B cell (primary cell): ENCODE results near the gene BTF3L4. TPM values are rescaled to one million over a fixed set of nuclear protein-coding genes. Genes with fewer than 3 reads are reported as not detected.

Experiments
- ATAC-seq: fragments of 200-7000 bp; cut with Tn5 transposase; one replicate; pipeline ENCODE4 v1.10.0; 2021; ENCODE audit warnings: low read depth, mild to moderate bottlenecking, moderate number of reproducible peaks, moderate library complexity
- CTCF ChIA-PET: fragments of 350-600 bp; sonication (Branson Sonifier 250); formaldehyde crosslinking; loops from one replicate; lab custom pipeline; 2021; ENCODE audit warnings: antibody characterized with exemption, inconsistent platforms; lab: Charles Lee
- POLR2A ChIA-PET: fragments of 350-600 bp; sonication (Branson Sonifier 250); formaldehyde crosslinking; loops from one replicate; lab custom pipeline; 2021; ENCODE audit warnings: antibody characterized with exemption; lab: Charles Lee
- DNase-seq: peaks from one replicate; pipeline ENCODE4 v3.0.0; 2013
- H2AFZ ChIP-seq: 2 replicates; pipeline ENCODE4 v1.6.1; 2012; ENCODE audit warnings: mild to moderate bottlenecking, low read depth, low read length; ENCODE audit not compliant: insufficient read depth, poor library complexity, severe bottlenecking
- H3K27ac ChIP-seq, 2 donors: 1 replicate in 1 of 2; 2 replicates in 1 of 2; pipeline ENCODE4 v1.5.1; 2012 to 2013; ENCODE audit warnings: low read length in 2 of 2, mild to moderate bottlenecking in 2 of 2, moderate library complexity in 1 of 2
- H3K27me3 ChIP-seq, 4 experiments: fragments of 200-600 bp in 1 of 4; sonication (generic) in 1 of 4; replicated peaks in 1 of 4; 1 replicate in 2 of 4; 2 replicates in 2 of 4; pipeline versions ENCODE4 v1.6.1 to v1.7.0; 2013 to 2016; ENCODE audit warnings: low read length in 3 of 4, mild to moderate bottlenecking in 2 of 4, mixed read lengths in 1 of 4, moderate library complexity in 1 of 4; ENCODE audit not compliant: insufficient read depth in 4 of 4, control insufficient read depth in 3 of 4; ENCODE audit errors: control extremely low read depth in 1 of 4
- H3K36me3 ChIP-seq, 2 experiments: replicated peaks in 1 of 2; 1 replicate in 1 of 2; 2 replicates in 1 of 2; pipeline versions ENCODE4 v1.6.1 to v1.7.1; 2013; ENCODE audit warnings: low read length in 1 of 2; ENCODE audit not compliant: insufficient read depth in 2 of 2, control insufficient read depth in 1 of 2; ENCODE audit errors: control extremely low read depth in 1 of 2, extremely low read depth in 1 of 2
- H3K4me1 ChIP-seq, 2 donors: fragments of 200-600 bp in 1 of 2; sonication (generic) in 1 of 2; 1 replicate in 1 of 2; 2 replicates in 1 of 2; pipeline versions ENCODE4 v1.5.1 to v1.6.1; 2013 to 2017; ENCODE audit warnings: low read length in 2 of 2; ENCODE audit not compliant: control insufficient read depth in 2 of 2, insufficient read depth in 2 of 2
- H3K4me2 ChIP-seq: replicated peaks from 2 replicates; pipeline ENCODE3; 2012; ENCODE audit warnings: mild to moderate bottlenecking, low read depth, low read length; ENCODE audit not compliant: poor library complexity, severe bottlenecking
- H3K4me3 ChIP-seq, 5 experiments: fragments of 200-600 bp in 1 of 5; sonication (generic) in 1 of 5; 1 replicate in 3 of 5; 2 replicates in 2 of 5; pipeline versions ENCODE4 v1.5.1 to v1.7.0; 2011 to 2016; ENCODE audit warnings: low read length in 4 of 5, mild to moderate bottlenecking in 4 of 5, low read depth in 2 of 5, control low read depth in 1 of 5, moderate library complexity in 1 of 5; ENCODE audit not compliant: insufficient read depth in 1 of 5; ENCODE audit errors: control extremely low read depth in 1 of 5, extremely low read depth in 1 of 5
- H3K79me2 ChIP-seq: fragments of 200-600 bp; sonication (generic); one replicate; pipeline ENCODE4 v1.6.0; 2016; ENCODE audit warnings: low read length; ENCODE audit not compliant: control insufficient read depth, insufficient read depth
- H3K9ac ChIP-seq: fragments of 200-600 bp; sonication (generic); 2 replicates; pipeline ENCODE4 v1.6.1; 2017; ENCODE audit warnings: mild to moderate bottlenecking, low read length, moderate library complexity
- H3K9me3 ChIP-seq, 3 donors: one replicate each; pipeline versions ENCODE4 v1.6.1 to v1.7.1; 2013; ENCODE audit warnings: low read length in 2 of 3; ENCODE audit not compliant: control insufficient read depth in 2 of 3, insufficient read depth in 1 of 3; ENCODE audit errors: control extremely low read depth in 1 of 3
- H4K20me1 ChIP-seq: 2 replicates; pipeline ENCODE4 v1.6.0; 2012; ENCODE audit warnings: mild to moderate bottlenecking, low read length; ENCODE audit not compliant: insufficient read depth, control insufficient read depth, poor library complexity, severe bottlenecking
- H3K27ac Mint-ChIP-seq: one replicate; pipeline ENCODE4 v1.8.0; 2021; ENCODE audit warnings: mixed read lengths
- H3K27me3 Mint-ChIP-seq: one replicate; pipeline ENCODE4 v1.8.0; 2021; ENCODE audit warnings: mixed read lengths
- H3K4me1 Mint-ChIP-seq: one replicate; pipeline ENCODE4 v1.8.0; 2021; ENCODE audit warnings: mixed read lengths
- H3K4me3 Mint-ChIP-seq: one replicate; pipeline ENCODE4 v1.8.0; 2021; ENCODE audit warnings: mixed read lengths
- H3K9me3 Mint-ChIP-seq: one replicate; pipeline ENCODE4 v1.8.0; 2022; ENCODE audit warnings: mixed read lengths; ENCODE audit not compliant: insufficient read depth
- EZH2 ChIP-seq: IDR thresholded peaks from 2 replicates; pipeline ENCODE4 v1.6.1; 2012; ENCODE audit warnings: borderline replicate concordance, low read depth, mild to moderate bottlenecking, moderate library complexity, low read length; ENCODE audit not compliant: insufficient read depth, poor library complexity, severe bottlenecking
- WGBS: methylation state at CpG from one replicate; pipeline ENCODE4 v1.1.5; 2013; ENCODE audit warnings: missing lambda C conversion rate; ENCODE audit not compliant: insufficient coverage; 5-methylcytosine and 5-hydroxymethylcytosine counted together
- intact Hi-C: fragments of 100-400 bp; cut with micrococcal nuclease; formaldehyde crosslinking; loops from one replicate; pipeline ENCODE4 v1.10.0; 2022
- polyA plus RNA-seq: library from polyadenylated mRNA; depleted of rRNA; stranded (reverse); fragments of >200 nt; gene quantifications from 2 replicates; pipeline ENCODE4 v1.2.3, GENCODE V29; 2012
- total RNA-seq, 2 donors: library from RNA; stranded (reverse); fragments of 120-200 nt in 1 of 2; gene quantifications; 1 replicate in 1 of 2; 2 replicates in 1 of 2; pipeline versions ENCODE4 v1.2.3 to v1.2.4, GENCODE V29; 2013 to 2022
- TF ChIP-seq, protein P1 (sequence below): fragments of 200-600 bp; IDR thresholded peaks from one replicate; pipeline ENCODE4 v1.8.0; 2022; ENCODE audit warnings: antibody characterized with exemption, mild to moderate bottlenecking

Gene BTF3L4
- total and polyA plus RNA-seq, 2 donors (not counting 1 experiment from before 2014, with no cell fraction given), result 16.0 to 32.7 TPM

DNA sequence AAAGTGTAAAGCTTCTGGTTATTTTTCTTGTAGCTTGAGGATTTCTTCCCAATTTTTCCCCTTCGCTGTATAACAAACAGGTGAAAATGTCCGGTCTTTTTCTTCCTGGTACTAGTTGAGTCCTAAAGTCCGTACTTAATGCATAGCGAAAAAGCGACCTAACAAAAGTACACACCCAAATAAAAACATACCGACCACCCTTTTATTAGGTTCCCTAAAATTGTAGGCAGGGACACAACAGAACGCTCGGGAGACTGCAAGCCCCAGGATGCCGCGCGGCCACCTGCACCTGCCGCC lies 281 bp upstream of the BTF3L4 start:
- peak overlapping the region; percentile 88 for H2AFZ ChIP-seq
- H4K20me1 ChIP-seq, result peaks cover 21% of the 10 kb centered on the region
- H3K9me3 Mint-ChIP-seq, result no peaks in the 10 kb centered on the region
- intact Hi-C loops, result loop anchor here (1.0 to 10.0 kb wide), 12 partner anchors 23 to 1183 kb away; partner anchors contain the start of genes CC2D1B, CPT2, ECHDC2 and KTI12
- ChIA-PET POLR2A (interaction anchor here (0.6 to 1.4 kb wide), 4 partner anchors 23 to 498 kb away, joined by 3 to 9 read pairs (median 4); partner anchors contain the start of genes KTI12 and ORC1), CTCF (interaction anchor here (0.7 kb wide), 1 partner anchor 643 kb away, joined by 3 read pairs; no protein-coding TSS in a partner anchor)
- peak overlapping the region; percentile 96 for H3K4me2 ChIP-seq
- H3K9ac ChIP-seq, result peak overlapping the region; percentile 96
- WGBS, result 0% methylated on average over 12 of the region's 12 CpGs
- no peaks in the 10 kb centered on the region for H3K9me3 ChIP-seq
- peak overlapping the region; percentile 73 to 99 (median 95) for H3K4me3 ChIP-seq
- H3K4me1 ChIP-seq, result peaks cover 25 to 31% of the 10 kb centered on the region in 2 donors
- ATAC-seq (no peak), DNase-seq (no peak)
- H3K27me3 Mint-ChIP-seq, result no peaks in the 10 kb centered on the region
- H3K27ac Mint-ChIP-seq, result peak overlapping the region; percentile 97
- H3K27me3 ChIP-seq, result no peaks in the 10 kb centered on the region
- TF ChIP-seq EZH2, result no peak
- TF ChIP-seq, protein P1, sequence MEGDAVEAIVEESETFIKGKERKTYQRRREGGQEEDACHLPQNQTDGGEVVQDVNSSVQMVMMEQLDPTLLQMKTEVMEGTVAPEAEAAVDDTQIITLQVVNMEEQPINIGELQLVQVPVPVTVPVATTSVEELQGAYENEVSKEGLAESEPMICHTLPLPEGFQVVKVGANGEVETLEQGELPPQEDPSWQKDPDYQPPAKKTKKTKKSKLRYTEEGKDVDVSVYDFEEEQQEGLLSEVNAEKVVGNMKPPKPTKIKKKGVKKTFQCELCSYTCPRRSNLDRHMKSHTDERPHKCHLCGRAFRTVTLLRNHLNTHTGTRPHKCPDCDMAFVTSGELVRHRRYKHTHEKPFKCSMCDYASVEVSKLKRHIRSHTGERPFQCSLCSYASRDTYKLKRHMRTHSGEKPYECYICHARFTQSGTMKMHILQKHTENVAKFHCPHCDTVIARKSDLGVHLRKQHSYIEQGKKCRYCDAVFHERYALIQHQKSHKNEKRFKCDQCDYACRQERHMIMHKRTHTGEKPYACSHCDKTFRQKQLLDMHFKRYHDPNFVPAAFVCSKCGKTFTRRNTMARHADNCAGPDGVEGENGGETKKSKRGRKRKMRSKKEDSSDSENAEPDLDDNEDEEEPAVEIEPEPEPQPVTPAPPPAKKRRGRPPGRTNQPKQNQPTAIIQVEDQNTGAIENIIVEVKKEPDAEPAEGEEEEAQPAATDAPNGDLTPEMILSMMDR, result no peak
- H3K4me3 Mint-ChIP-seq, result peak overlapping the region; percentile 98
- peaks cover 55% of the 10 kb centered on the region for H3K4me1 Mint-ChIP-seq
- peaks cover 65% of the 10 kb centered on the region for H3K79me2 ChIP-seq
- H3K27ac ChIP-seq, result peak overlapping the region; percentile 85 to 92
- H3K36me3 ChIP-seq, result peaks cover 0 to 23% of the 10 kb centered on the region in 2 experiments

DNA sequence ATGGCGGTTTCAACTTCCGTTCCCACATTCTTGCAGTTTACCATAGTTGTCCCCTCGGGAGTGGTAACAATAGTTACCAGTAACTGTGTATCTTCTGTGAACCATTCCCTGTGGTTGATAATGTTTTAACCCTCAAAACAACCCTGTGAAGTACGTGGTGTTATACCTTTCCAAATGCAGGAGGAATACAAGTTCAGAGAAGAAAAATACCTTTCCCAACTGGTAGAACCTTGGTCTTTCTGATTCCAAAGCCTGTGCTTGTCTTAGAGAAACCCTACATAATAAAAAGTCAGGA lies 789 bp downstream of the BTF3L4 start:
- Histone ChIP-seq H3K27ac (peak overlapping the region; percentile 85 to 92), H3K9ac (peak overlapping the region; percentile 96), H3K27me3 (no peaks in the 10 kb centered on the region), H3K36me3 (peaks cover 0 to 28% of the 10 kb centered on the region in 2 experiments), H2AFZ (peak overlapping the region; percentile 88), H3K79me2 (peaks cover 73% of the 10 kb centered on the region), H3K4me2 (peak overlapping the region; percentile 96), H4K20me1 (peaks cover 25% of the 10 kb centered on the region), H3K4me1 (peaks cover 25 to 31% of the 10 kb centered on the region in 2 donors), H3K4me3 (peak overlapping the region; percentile 73 to 99 (median 89)), H3K9me3 (no peaks in the 10 kb centered on the region)
- H3K4me3 Mint-ChIP-seq, result peak overlapping the region; percentile 98
- ATAC-seq (no peak), DNase-seq (no peak)
- POLR2A ChIA-PET, result interaction anchor here (0.8 kb wide), 1 partner anchor 347 kb away, joined by 5 read pairs; the partner anchor contains the start of genes ORC1 and PRPF38A
- TF ChIP-seq, protein P1, result no peak
- TF ChIP-seq EZH2, result no peak
- no CpG with 5 or more reads among the region's 4 CpGs for WGBS
- no peaks in the 10 kb centered on the region for H3K27me3 Mint-ChIP-seq
- H3K4me1 Mint-ChIP-seq, result peaks cover 53% of the 10 kb centered on the region
- intact Hi-C loops, result loop anchor here (1.0 to 10.0 kb wide), 11 partner anchors 24 to 1182 kb away; partner anchors contain the start of genes CC2D1B, ECHDC2, KTI12 and MAGOH
- H3K9me3 Mint-ChIP-seq, result no peaks in the 10 kb centered on the region
- CTCF ChIA-PET, result interaction anchor here (0.8 to 1.8 kb wide), 2 partner anchors 26 to 629 kb away, joined by 4 to 5 read pairs; no protein-coding TSS in a partner anchor
- H3K27ac Mint-ChIP-seq, result peak overlapping the region; percentile 97
